ENCODE results near the gene MGAT4B. TPM values are rescaled to one million over a fixed set of nuclear protein-coding genes. Genes with fewer than 3 reads are reported as not detected.

MGAT4B gene
- total RNA-seq, 4 donors from 2014 or later, result 52.7 to 153 (median 91.0) TPM

DNA sequence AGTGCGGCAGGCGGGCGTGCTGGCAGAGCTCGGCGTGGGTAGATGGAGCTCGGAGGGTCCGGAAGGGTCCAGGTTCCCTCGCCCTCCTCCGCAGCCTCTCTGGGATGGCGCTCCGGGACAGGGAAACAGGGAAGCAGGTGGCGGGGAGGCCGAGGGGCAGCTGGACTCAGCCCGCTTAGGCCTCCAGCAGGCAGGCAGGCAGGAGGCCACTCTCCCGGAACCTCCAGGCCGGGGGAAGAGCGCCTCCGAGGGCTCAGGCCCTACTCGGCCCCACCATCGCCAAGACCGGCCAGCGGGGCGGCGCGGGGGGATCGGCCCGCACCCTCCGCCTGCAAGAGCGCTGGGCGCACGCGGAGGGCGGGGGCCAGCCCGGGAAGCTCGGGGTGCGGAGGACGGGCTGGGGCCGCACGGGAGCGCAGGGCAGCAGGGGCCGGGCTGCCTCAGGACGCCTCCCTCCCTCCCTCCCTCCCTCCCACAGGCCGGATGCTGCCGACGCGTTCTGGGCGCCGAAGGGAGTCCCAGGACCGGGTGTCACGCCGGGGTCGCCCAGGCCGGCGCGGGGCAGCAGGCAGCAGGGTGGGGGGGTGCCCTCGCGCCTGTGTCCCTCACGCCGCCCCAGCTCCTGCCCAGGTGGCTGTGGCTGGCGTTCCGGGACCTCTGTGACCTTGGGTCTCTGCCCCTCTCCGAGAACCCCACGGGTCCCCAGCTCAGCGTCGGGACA is 977 bp downstream of the MGAT4B start:
- Histone ChIP-seq H3K27me3 (no peaks in the 10 kb centered on the region), H3K4me3 (peak overlapping the region; percentile 62 to 87 (median 84)), H3K36me3 (peaks cover 0 to 9% (median 0%) of the 10 kb centered on the region in 3 donors), H3K27ac (peak overlapping the region; percentile 87 to 99 (median 98)), H3K4me1 (peaks cover 0 to 54% (median 43%) of the 10 kb centered on the region in 4 donors), H3K9me3 (no peaks in the 10 kb centered on the region)
- whole genome bisulfite sequencing, 2 donors, result 5 to 10% methylated on average over 15 to 43 of the region's 65 CpGs
- TF ChIP-seq POLR2A (IDR thresholded peaks at IDR 0.05) (no peak), EP300 (IDR thresholded peaks at IDR 0.05) (peak in 1 of 2 donors; percentile 36), CTCF (IDR thresholded peaks at IDR 0.05) (no peak)
- no peak for DNase-seq (ENCODE audit: low spot score in 2 of 2)

DNA sequence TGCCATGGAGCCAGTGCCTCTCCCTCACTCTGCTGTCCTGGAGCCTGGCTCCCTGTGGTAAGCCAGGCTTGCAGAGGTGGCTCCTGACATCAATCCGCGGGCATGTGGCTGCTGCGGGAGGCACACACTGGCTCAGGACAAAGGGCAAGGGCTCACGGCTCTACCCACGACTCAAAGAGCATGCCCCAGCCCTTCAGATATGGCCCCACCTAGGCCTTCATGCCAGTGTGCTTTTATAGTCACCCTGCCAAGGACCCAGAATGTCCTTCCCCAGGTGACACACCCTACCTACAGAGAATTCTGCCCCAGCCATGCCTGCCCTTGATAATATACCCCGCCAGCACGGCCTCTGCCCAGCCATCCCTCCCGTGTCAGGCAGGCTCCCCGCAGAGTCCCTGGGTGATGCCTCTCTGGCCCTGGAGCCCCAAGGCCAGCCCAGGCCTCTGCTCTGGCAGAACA is 1.6 kb downstream of the MGAT4B start:
- WGBS, 2 donors, result 37 to 46% methylated on average over 8 to 9 of the region's 9 CpGs
- Histone ChIP-seq H3K4me3 (peak overlapping the region; percentile 62 to 87 (median 84)), H3K27ac (peak overlapping the region; percentile 87 to 99 (median 98)), H3K4me1 (peaks cover 0 to 54% (median 43%) of the 10 kb centered on the region in 4 donors), H3K9me3 (no peaks in the 10 kb centered on the region), H3K36me3 (peaks cover 0 to 15% (median under 1%) of the 10 kb centered on the region in 3 donors), H3K27me3 (no peaks in the 10 kb centered on the region)
- no peak for DNase-seq (ENCODE audit: low spot score in 2 of 2)
- no peak for TF ChIP-seq CTCF (IDR thresholded peaks at IDR 0.05)
- TF ChIP-seq POLR2A (IDR thresholded peaks at IDR 0.05), result no peak
- no peak for TF ChIP-seq EP300 (IDR thresholded peaks at IDR 0.05)

- DNase-seq (ENCODE audit: low spot score in 2 of 2), result no peak
- Histone ChIP-seq H3K4me3 (peak overlapping the region in 1 of 4 donors; percentile 84), H3K4me1 (peaks cover 0 to 54% (median 43%) of the 10 kb centered on the region in 4 donors)
Observed at GRCh38 chr5:179804555-179804947, 2.1 kb downstream of the MGAT4B start.

DNA sequence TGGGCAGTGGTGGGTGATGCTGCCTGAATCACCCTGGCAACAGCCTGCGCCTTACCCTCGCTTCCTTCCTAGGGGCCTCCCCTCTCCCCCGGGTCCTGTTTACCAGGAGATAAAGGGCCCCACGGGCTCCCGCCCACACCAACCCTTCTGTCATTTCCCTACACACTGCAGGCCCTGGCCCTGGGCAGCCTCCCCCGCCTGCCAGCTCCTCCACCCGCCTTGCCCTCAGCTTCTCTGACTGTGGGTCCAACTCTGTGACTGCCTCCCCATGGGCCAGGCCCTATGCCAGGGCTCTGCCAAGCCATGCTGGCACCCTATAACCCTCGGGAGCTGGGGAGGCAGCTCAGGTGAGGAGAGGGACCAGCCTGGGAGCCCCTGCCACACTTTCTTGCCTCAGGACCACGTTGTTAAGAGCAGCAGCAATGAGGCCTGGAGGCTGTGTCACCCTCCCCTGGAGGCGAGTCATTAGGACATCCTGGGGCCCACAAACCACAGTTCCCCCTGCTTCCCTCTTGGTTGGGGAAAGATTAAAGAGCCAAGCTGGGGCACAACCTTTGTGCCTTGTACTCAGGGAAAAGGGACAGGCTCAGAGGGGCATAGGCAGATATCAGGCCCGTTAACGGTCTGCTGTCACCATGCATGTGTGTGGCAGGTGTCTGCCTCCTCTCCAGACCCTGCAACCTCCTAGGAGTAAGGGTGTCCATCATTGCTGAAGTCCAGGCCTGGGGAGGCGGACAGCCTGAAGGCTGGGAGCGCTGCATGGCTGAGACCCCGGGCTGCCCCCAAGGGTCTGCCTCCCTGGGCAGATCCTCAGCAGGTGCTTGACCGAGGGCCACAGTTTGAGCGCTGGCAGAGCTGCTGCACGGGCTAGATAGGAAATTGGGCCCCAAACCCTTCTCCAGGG is 2.8 kb downstream of the MGAT4B start:
- TF ChIP-seq POLR2A (IDR thresholded peaks at IDR 0.05) (no peak), EP300 (IDR thresholded peaks at IDR 0.05) (no peak), CTCF (IDR thresholded peaks at IDR 0.05) (no peak)
- DNase-seq (ENCODE audit: low spot score in 2 of 2), result no peak
- Histone ChIP-seq H3K4me3 (peak overlapping the region in 1 of 4 donors; percentile 84), H3K4me1 (peaks cover 0 to 54% (median 43%) of the 10 kb centered on the region in 4 donors), H3K9me3 (no peaks in the 10 kb centered on the region), H3K36me3 (peaks cover 2 to 27% (median 8%) of the 10 kb centered on the region in 3 donors), H3K27ac (peak overlapping the region in 3 of 4 donors; percentile 53 to 99 (median 61)), H3K27me3 (no peaks in the 10 kb centered on the region)
- WGBS, 2 donors, result 58 to 59% methylated on average over 14 to 17 of the region's 18 CpGs

More at GRCh38 chr5:179804555-179804947, 2.1 kb downstream of the MGAT4B start:
- Histone ChIP-seq H3K9me3 (no peaks in the 10 kb centered on the region), H3K36me3 (peaks cover 2 to 20% (median 2%) of the 10 kb centered on the region in 3 donors), H3K27ac (peak overlapping the region in 2 of 4 donors; percentile 99), H3K27me3 (no peaks in the 10 kb centered on the region)
- TF ChIP-seq POLR2A (IDR thresholded peaks at IDR 0.05), result no peak
- TF ChIP-seq CTCF (IDR thresholded peaks at IDR 0.05), result no peak
- TF ChIP-seq EP300 (IDR thresholded peaks at IDR 0.05), result no peak
- WGBS, 2 donors, result 85 to 87% methylated on average over 8 of the region's 8 CpGs

All from tibial nerve (tissue), 4 donors.